Activated CD4-positive, CD25-positive, alpha-beta regulatory T cell (primary cell): ENCODE measurements around the gene RLF.
"Not testable (repeated sequence)": the region's sequence is repeated elsewhere in the genome, so short reads cannot be mapped to it uniquely, and the experiment has no call there.

ENCODE experiments used
- DNase-seq, 4 experiments: peaks; one replicate each; lab custom pipeline; 2025; lab: John Stamatoyannopoulos, UW

Gene RLF

DNA sequence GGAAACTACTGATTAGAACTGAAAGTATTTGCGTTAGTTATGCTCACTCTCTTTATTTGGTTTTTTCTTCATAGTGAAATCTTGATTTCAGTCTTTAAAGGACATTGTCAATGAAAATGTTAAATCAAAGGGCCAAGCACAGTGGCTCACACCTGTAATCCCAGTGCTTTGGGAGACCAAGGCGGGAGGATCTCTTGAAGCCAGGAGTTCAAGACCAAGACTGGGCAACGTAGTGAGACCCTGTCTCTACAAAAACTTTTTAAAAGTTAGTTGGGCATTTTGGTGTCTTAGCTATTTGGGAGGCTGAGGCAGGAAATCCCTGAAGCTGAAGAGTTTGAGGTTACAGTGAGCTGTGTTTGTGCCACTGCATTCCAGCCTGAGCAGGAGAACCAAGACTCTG, 13.6 kb downstream of the RLF start:
- DNase-seq, result no peak

DNA sequence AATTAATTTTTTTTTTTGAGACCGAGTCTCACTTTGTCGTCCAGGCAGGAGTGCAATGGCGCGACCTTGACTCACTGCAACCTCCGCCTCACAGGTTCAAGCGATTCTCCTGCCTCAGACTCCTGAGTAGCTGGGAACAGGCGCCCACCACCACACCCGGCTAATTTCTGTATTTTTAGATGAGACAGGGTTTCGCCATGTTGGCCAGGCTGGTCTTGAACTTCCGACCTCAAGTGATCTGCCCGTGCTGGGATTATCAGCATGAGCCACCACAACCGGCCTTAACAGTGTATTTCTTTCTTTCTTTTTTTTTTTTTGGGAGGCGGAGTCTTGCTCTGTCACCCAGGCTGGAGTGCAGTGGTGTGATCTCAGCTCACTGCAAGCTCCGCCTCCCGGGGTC, 15.8 kb downstream of the RLF start:
- not testable (repeated sequence) for DNase-seq

DNA sequence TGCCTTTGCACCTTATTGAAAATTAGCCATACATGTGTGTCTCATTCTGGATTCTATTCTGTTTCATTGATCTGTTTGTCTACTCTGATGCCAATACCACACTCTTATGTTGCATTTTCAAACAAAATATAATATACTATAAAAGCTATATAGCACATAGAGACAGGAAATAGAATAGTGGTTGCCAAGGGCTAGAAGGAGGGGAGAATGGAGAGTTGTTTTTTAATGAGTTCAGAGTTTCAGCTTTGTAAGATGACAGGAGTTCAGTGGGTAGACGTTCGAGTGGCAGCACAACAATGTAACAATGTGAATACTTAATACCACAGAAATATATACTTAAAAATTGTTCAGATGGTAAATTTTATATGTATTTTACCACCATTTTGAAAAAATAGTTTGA, 17.0 kb downstream of the RLF start:
- no peak for DNase-seq

DNA sequence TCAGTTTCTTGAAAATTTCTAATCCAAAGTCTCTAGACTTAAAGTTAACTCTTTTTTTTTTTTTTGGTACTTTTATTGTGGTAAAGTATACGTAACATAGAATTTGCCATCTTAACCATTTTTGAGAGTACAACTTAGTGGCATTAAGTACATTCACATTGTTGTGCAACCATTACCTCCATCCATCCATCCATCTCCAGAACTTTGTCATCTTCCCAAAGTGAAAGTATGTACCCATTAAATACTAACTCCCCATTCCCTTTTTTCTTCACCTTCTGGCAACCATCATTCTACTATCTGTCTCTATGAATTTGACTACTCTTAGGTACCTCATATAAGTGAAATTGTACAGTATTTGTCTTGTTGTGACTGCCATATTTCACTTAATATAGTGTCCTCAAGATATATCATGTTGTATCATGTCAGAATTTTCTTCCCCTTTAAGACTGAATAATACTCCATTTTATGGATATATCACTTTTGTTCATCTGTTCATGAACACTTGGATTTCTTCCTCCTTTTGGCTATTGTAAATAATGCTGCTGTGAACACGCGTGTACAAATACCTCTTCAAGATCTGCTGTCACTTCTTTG, 18.4 kb downstream of the RLF start:
- no peak for DNase-seq

DNA sequence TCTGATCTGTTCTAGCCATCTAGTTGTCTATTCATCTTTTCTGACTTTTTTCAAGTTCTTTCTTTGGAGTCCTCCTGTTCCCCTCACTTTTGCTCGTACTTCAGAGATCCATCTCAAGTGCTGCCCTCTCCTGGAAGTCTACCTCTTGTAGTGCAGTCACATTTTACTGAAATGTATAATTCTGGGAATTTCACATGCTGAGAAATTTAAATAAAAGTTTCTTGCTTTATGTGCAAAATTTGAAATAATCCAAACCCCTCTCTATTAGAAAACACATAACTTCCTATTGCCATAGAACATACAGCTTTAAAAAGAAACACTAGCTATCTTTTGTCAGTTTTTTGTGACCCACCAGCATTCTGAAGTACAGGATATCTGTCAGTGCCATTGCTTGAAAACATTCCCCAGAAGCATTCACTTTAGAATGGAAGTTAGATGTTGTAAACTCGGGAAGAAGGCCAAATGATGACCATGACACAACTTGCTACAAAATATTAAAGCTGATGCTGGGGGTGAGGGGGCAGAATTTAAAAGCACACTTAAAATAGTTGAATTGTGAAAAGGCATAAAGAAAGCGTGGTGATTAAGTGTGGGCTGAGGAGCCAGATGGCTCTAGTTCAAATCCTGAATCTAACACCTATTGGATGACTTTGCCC, 22.0 kb downstream of the RLF start:
- DNase-seq, result no peak

DNA sequence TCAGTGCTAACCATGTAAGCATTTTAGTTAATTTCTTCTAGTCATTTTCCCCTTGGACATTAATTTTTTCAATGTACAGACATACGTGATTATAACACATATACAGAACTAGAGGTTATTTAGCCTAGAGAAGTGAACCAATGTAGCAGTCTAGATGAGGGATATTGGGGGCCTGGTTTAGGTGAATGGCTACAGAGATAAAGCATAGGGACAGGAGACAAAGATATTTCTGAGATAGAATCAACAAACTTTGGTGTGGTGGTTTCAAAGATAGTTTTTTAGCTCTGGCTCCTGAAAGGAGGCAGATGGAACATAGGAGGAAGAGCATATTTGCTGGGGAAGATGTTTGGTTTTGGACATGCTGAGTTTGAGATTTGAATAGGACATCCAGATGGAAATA, 23.0 kb downstream of the RLF start:
- no peak for DNase-seq

DNA sequence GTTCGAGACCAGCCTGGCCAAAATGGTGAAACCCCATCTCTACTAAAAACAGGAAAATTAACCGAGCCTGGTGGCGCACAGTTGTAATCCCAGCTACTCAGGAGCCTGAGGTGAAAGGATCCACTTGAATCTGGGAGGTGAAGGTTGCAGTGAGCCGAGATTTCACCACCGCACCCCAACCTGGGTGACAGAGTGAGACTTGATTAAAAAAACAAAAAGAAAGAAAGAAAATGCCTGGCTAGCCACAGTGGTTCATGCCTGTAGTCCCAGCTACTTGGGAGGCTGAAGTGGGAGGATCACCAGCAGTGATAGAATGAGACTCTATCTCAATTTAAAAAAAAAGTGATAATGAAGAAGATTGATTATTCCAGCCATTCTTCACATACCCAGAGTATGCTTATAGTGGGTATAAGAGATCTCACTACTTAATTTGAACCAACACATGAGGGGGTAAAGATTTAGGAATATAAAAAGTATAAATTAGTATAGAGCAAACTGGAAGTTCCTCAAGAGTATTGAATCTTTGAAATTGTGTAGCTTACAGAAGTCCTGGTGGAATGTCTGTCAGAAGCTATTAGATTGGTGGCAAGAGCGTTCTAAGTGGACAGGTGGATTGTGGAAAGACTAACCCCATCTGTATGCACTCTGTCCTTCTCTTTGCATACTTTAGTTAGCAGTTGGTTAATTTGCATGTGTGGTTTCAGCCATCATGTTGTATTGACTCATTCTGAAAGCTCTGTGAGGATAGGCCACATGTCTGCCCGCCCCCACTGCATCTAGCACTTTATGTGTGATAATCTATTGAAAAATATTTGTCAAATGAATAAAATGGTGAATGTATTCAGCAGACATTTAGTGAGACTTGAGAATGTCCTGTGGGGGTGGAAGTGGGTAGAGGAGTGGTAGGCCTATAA, 25.0 kb downstream of the RLF start:
- DNase-seq, result peak; percentile 6 to 28 (median 16)

DNA sequence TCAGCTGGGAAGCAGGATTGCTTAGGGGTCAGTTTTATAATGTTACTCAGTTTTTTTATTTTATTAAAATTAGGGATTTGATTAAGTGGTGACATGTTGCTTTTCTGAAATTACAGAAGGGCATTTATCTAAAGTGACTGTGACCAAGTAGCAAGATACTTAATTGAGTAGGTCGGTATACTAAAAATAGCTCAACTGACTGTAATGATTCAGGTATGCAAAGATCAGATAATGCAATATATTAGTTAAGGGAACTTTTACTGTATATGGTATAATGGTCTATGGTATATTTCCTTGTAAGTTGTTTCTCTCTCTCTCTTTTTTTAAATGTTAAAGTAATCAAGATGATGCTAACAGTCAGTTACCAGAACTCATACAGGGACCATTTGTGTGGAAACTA, 26.2 kb downstream of the RLF start:
- no peak for DNase-seq

DNA sequence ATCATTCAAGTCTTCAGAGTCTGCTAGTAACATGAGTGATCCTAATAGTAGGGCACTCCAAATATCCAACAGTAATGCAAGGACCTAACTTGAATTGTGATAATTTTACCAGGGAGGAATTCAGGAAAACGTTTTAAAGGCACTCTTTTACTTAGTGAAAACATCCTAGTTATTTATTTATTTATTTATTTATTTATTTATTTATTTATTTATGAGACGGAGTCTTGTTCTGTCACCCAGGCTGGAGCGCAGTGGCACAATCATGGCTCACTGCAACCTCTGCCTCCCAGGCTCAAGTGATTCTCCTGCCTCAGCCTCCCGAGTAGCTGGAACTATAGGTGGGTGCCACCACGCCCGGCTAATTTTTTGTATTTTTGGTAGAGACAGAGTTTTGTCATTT, 33.5 kb downstream of the RLF start:
- not testable (repeated sequence) for DNase-seq

DNA sequence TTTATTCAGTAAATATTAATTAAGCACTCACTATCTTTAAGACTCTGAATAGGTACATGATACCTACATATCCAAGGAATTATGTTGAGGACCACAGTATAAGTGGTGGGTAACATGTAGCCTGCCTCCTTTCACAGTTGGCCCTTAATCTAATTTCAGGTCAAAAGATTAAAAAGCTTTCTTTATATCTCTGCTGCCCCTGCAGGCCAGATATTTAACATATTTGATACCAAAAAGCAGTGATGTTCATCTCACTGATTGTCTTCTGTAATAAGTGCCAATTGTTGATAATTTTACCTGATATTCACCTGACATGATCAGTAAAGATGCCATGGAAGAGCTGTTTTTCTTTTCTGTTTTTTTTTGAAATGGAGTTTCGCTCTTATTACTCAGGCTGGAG, 36.5 kb downstream of the RLF start:
- DNase-seq, result no peak

DNA sequence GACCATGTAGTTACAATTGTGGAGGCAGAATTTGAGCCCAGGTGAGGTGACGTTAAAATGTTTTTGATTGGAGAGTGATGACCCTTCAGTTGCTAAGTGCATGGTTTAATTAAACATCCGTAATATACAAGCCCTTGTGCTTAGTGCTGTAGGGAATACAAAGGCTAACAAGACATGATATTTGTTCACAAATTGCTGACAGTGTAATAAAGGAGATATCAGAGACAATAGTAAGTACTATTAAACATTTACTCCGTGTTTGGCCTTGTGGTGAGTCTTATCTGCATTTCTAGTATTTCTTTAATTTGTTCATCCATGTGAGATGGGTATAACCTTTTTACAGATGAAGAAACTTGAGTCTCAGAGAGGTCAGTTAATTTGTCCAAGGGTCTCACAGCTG, 37.9 kb downstream of the RLF start:
- DNase-seq, result no peak

DNA sequence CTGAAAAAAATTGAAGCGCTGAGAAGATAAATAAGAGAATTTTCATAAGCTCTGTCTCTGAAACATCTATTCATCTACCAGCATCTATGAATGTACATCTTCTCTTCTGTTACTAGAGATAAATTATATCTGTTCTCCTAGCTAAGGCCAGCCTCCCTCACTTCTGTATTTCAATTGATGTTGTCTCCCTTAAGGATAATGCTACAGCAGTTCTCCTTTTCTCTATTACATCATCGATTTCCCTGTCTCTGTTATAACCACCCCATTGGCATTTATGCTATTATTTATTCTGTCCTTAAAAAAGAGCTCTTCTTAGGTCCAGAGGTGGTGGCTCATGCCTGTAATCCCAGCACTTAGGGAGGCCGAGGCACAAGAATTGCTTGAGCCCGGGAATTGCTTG, 43.7 kb downstream of the RLF start:
- DNase-seq, result no peak

DNA sequence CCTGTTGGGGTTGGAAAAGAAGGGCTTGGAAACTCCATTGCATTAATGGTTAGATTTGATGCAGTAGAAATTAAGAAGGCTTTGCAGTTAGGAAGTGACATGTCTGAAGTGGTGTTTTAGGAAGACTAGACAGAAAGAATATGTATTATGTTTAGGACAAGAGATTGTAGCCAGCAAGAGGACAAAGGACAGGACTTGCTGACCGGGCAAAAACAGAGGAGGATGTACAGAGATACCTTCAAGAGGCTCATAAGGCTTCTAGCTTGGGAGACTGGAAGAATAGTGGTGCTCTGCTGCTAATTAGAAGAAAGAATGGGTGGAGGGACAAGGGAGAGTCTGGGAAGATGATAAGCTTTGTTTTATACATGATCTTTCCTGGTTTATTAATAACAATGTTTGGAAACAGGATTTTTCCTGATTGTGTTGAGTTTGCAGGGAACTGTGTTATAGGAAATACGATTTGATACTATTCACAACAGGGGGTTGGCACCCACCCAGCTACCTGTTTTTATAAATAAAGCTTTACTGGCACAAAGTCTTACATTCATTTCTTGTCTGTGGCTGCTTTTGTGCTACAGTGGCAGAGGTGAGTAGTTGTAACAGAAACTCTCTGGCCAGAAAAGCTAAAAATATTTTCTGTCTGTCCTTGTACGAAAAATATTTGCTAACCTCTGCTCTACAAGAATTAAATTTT, 49.5 kb downstream of the RLF start:
- DNase-seq, result no peak

DNA sequence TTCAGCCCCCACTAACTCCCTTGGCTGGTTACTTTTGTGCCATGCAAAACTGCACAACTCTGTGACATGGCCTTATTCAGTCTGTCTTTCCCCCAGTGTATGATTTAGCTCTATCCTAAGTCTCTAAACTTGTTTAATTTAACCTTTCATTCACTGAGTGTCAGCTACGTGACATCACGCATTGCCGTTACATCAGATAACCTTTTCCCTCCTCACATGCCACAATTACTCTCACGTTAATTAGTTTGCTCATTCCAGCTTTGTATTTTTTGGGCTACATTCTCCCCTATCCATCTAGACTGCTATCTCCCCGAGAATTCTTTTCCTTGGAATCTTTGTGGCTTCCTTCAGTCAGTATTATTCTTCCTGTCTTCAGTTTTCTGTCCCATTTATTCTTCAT, 57.1 kb downstream of the RLF start:
- no peak for DNase-seq

DNA sequence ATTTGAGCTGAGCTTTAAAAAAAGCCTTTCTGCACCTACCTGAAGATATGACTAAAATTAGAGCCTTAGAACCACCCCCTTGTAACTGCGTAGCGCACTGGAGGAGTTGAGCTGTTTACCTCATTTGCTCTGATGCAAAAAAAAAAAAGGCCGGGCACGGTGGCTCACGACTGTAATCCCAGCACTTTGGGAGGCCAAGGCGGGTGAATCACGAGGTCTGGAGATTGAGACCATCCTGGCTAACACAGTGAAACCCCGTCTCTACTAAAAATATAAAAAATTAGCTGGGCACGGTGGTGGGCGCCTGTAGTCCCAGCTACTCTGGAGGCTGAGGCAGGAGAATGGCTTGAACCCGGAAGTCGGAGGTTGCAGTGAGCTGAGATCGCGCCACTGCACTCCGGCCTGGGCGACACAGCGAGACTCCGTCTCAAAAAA, 60.3 kb downstream of the RLF start:
- DNase-seq, result not testable (repeated sequence)

DNA sequence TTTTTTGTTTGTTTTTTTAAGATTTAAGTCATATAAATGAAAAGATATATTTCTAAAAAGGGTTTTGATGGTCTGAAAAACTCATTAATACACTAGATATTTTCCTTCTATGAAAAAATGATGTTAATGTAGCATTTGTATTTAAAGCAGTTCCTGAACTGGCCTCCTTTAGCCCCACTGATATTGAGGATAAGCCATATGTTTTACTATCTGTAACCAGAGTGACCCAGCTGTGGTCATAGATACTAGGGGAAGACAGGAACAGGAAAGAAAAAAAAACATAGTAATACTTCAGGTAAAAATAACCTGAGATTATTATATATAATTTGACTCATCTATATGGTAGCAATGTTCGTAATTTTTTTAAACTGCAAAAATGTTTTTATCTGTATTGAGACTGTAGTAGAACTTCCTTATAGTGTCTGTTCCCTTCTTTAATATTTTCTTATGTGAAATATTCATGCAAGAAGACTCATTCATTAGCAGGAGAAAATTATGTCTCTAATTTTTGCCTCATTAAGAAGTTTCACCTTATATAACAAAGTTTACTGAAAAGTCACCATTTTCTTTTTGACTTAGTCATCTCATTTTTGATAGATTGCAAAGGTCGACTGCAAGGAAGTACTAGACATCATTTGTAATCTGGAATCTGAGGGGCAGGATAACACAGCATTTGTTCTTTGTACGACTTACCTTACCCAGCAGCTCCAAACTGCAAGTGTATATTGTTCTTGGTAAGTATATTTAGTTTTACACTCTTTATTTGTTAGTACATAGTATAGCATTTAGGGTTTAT, 61.0 kb downstream of the RLF start:
- no peak for DNase-seq

DNA sequence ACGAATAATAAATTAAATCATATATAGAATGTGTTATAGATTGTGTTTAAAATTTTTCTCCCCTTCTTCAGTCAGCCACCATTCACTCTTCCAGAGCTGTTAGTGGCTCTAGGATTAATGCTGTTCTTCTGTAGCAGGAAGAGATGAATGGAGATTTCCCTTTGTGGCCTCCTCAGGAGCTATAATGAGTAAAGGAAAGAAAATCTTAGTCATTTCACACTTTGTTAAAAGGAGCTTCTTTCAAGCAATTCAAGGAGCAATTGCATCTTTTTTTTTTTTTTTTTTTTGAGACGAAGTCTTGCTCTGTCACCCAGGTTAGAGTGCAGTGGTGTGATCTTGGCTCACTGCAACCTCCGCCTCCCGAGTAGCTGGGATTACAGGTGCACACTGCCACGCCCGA, 62.9 kb downstream of the RLF start:
- DNase-seq, result no peak

DNA sequence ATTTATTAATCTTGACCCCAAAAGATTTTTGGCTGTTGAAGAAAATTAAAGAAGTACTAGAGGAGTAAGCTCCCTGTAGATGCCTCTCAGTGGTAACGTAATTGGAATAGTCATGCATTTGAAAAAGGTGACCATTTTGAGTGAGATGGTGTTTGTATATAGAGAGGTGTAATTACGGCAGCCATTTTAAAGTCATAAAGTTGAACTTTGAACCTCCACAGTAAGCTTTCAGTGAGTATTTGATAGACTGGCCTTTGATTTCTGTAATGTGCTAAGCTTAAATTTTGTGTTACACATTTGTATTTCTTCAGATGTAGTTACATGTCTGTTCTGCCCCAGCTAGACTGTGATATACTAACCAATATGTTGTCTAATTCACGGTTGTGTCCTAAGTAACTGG, 65.0 kb downstream of the RLF start:
- no peak for DNase-seq

DNA sequence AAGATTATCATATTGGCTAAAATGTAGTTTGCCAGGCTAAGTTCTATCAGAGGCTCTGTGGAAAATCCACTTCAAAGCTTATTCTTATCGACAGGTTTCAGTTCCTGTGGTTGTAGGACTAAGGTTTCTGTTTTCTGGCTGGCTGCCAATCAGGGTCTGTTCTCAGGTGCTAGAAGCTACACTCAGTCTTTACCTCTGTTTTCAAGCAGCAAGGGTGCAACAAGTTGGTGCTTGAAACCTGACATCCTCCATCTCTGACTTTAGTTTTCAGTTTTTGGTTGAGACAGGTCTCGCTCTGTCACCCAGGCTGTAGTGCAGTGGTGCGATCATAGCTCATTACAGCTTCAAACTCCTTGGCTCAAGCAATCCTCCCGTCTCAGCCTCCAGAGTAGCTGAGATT, 71.3 kb downstream of the RLF start:
- DNase-seq, result peak; percentile 8 to 32 (median 21)

DNA sequence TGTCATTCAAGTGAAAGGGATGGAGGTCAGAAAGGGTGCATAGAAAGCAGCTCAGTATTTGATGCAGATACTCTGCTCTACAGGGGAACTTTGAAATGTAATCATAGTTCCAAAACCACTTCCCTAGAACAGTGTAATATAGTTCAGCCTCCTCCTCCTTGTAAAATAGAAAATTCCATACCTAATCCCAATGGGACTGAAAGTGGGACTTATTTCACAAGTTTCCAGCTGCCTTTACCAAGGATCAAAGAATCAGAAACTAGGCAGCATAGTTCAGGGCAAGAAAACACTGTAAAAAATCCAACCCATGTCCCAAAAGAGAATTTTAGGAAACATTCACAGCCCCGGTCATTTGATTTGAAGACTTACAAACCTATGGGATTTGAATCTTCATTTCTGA, 78.4 kb downstream of the RLF start:
- no peak for DNase-seq

DNA sequence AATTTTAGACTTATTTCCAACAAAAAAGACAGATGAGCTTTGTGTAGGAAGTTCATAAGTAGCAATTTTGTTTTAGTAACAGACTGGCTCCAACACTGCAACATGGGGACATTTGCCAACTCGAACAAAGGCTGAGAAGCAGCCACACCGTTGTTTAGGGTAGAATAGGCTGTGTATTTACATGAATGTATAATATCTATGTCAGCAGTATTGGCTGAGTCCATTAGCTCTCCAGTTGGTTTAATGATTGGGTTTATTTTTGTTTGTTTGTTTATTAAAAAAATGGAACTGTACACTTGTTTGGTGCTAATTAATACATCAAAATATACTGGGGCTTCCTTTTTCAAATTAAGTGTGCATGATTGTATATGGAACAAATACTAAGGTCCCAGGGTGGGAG, 79.2 kb downstream of the RLF start:
- DNase-seq, result no peak

DNA sequence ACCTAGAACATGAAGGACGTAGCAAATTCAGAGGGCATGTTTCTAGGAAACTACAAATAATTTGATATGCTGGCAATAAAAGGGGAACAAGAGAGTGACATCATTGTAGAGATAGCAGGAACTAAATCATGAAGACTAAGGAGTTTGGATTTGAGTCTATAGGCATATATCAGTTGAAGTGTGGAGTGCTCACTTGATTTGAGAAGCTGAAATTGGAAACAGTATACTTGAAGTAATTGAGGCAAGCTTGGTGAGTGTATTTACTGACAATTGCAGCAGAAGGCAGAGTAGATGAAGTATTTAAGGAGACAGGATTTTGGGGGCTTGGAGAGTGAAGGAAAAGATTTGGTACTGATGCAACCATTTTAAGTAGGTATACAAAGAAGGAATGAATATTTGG, 80.2 kb downstream of the RLF start:
- no peak for DNase-seq
